SK-N-SH (cell line): ENCODE results near the gene CIPC. TPM values are rescaled to one million over a fixed set of nuclear protein-coding genes. Genes with fewer than 3 reads are reported as not detected.

Source experiments
- CTCF ChIA-PET: fragments of 300-600, 350-600 bp; formaldehyde crosslinking; extraction: SDS; loops from one replicate; lab custom pipeline; 2021; lab: Yijun Ruan, JAX
- POLR2A ChIA-PET: fragments of 350-600 bp; sonication (Branson Sonifier 250); formaldehyde crosslinking; extraction: SDS; loops from one replicate; lab custom pipeline; 2020; ENCODE audit warnings: antibody characterized with exemption, inconsistent platforms; lab: Yijun Ruan, JAX
- DNase-seq: peaks from one replicate; pipeline ENCODE4 v3.0.0; 2012
- H2AFZ ChIP-seq: fragments of 200-600 bp; sonication (generic); 2 replicates; pipeline ENCODE4 v1.8.1; 2016; ENCODE audit warnings: antibody characterized with exemption, mild to moderate bottlenecking, low read depth
- H3F3A ChIP-seq: fragments of 200-600 bp; sonication (generic); replicated peaks from 2 replicates; pipeline ENCODE3; 2016; ENCODE audit warnings: antibody characterized with exemption, mild to moderate bottlenecking; ENCODE audit not compliant: insufficient read depth
- H3K27ac ChIP-seq, 2 experiments: fragments of 200-500 bp in 1 of 2; fragments of 200-600 bp in 1 of 2; sonication (Bioruptor generic) in 1 of 2; sonication (generic), shearing (Covaris generic) in 1 of 2; 2 replicates each; pipeline versions ENCODE4 v1.5.1 to v1.6.1; 2014 to 2016; ENCODE audit warnings: low read depth in 2 of 2, inconsistent platforms in 1 of 2, low read length in 1 of 2, mild to moderate bottlenecking in 1 of 2, mixed read lengths in 1 of 2
- H3K27me3 ChIP-seq: fragments of 200-600 bp; sonication (generic), shearing (Covaris generic); 2 replicates; pipeline ENCODE4 v1.6.1; 2016; ENCODE audit warnings: mixed run types; ENCODE audit not compliant: insufficient read depth
- H3K36me3 ChIP-seq, 2 experiments: fragments of 200-500 bp in 1 of 2; fragments of 200-600 bp in 1 of 2; sonication (Bioruptor generic) in 1 of 2; sonication (generic) in 1 of 2; replicated peaks in 1 of 2; 2 replicates each; pipeline versions ENCODE3 to v1.5.1; 2014 to 2016; ENCODE audit warnings: low read length in 1 of 2, mild to moderate bottlenecking in 1 of 2; ENCODE audit not compliant: insufficient read depth in 2 of 2, control insufficient read depth in 1 of 2
- H3K4me1 ChIP-seq, 2 experiments: fragments of 200-500 bp in 1 of 2; fragments of 200-600 bp in 1 of 2; sonication (Bioruptor generic) in 1 of 2; sonication (generic), shearing (Covaris generic) in 1 of 2; 2 replicates each; pipeline versions ENCODE4 v1.5.1 to v1.6.1; 2014 to 2016; ENCODE audit warnings: low read depth in 1 of 2, low read length in 1 of 2, mixed run types in 1 of 2; ENCODE audit not compliant: insufficient read depth in 2 of 2, control insufficient read depth in 1 of 2
- H3K4me2 ChIP-seq: fragments of 200-600 bp; sonication (generic), shearing (Covaris generic); 2 replicates; pipeline ENCODE4 v1.6.1; 2017; ENCODE audit warnings: mixed run types
- H3K4me3 ChIP-seq, 2 experiments: fragments of 200-500 bp in 1 of 2; fragments of 200-600 bp in 1 of 2; sonication (Bioruptor generic) in 1 of 2; sonication (generic), shearing (Covaris generic) in 1 of 2; 2 replicates each; pipeline versions ENCODE4 v1.5.1 to v1.8.1; 2014 to 2016; ENCODE audit warnings: low read depth in 2 of 2, inconsistent platforms in 1 of 2, low read length in 1 of 2, mild to moderate bottlenecking in 1 of 2, mixed read lengths in 1 of 2, moderate library complexity in 1 of 2
- H3K79me2 ChIP-seq: fragments of 200-600 bp; sonication (generic); 2 replicates; pipeline ENCODE4 v1.8.1; 2017; ENCODE audit warnings: mild to moderate bottlenecking; ENCODE audit not compliant: insufficient read depth
- H3K9ac ChIP-seq: fragments of 200-600 bp; sonication (generic); 2 replicates; pipeline ENCODE4 v1.6.1; 2017; ENCODE audit warnings: mixed run types
- H3K9me2 ChIP-seq: fragments of 200-600 bp; sonication (generic); 2 replicates; pipeline ENCODE4 v1.6.1; 2017; ENCODE audit warnings: mixed run types
- H3K9me3 ChIP-seq: fragments of 200-600 bp; sonication (generic); 2 replicates; pipeline ENCODE4 v1.6.1; 2017; ENCODE audit warnings: mixed run types, mild to moderate bottlenecking, moderate library complexity
- H4K20me1 ChIP-seq: fragments of 200-600 bp; sonication (generic); 2 replicates; pipeline ENCODE4 v1.6.1; 2017; ENCODE audit warnings: mild to moderate bottlenecking, mixed run types; ENCODE audit not compliant: insufficient read depth
- EZH2phosphoT487 ChIP-seq: fragments of 200-600 bp; sonication (generic); IDR thresholded peaks from 2 replicates; pipeline ENCODE4 v1.6.1; 2017; ENCODE audit warnings: low read depth, mixed run types, mild to moderate bottlenecking, antibody characterized with exemption, moderate library complexity, borderline replicate concordance
- FOSL2 ChIP-seq: IDR thresholded peaks from 2 replicates; pipeline ENCODE4 v1.4.0; 2012; ENCODE audit warnings: low read depth, mild to moderate bottlenecking, moderate library complexity, borderline replicate concordance
- FOXJ3 ChIP-seq: sonication (generic); formaldehyde crosslinking; IDR thresholded peaks from 2 replicates; pipeline ENCODE4 v1.5.1; 2020; ENCODE audit warnings: mild to moderate bottlenecking, missing genetic modification reagents
- FOXM1 ChIP-seq: IDR thresholded peaks from 2 replicates; pipeline ENCODE4 v1.4.0; 2012; ENCODE audit warnings: low read depth, mild to moderate bottlenecking
- GATA2 ChIP-seq: sonication (generic); formaldehyde crosslinking; IDR thresholded peaks from 2 replicates; pipeline ENCODE4 v1.5.0; 2020; ENCODE audit warnings: mild to moderate bottlenecking, missing genetic modification reagents
- IRF3 ChIP-seq: fragments of 150-350 bp; IDR thresholded peaks from 2 replicates; pipeline ENCODE4 v1.6.1; 2016; ENCODE audit warnings: mild to moderate bottlenecking, low read depth, low read length
- JUND ChIP-seq: IDR thresholded peaks from 2 replicates; pipeline ENCODE4 v1.4.0; 2012
- MEF2A ChIP-seq: IDR thresholded peaks from 2 replicates; pipeline ENCODE4 v1.4.0; 2012; ENCODE audit warnings: low read depth, borderline replicate concordance
- MXI1 ChIP-seq: IDR thresholded peaks from 2 replicates; pipeline ENCODE4 v1.6.1; 2012; ENCODE audit warnings: mild to moderate bottlenecking, low read depth, low read length, improper control_type of control experiment
- POLR2AphosphoS5 ChIP-seq: IDR thresholded peaks from 2 replicates; pipeline ENCODE4 v1.6.1; 2012; ENCODE audit warnings: low read depth, low read length
- RAD21 ChIP-seq: IDR thresholded peaks from 2 replicates; pipeline ENCODE4 v1.6.1; 2012; ENCODE audit warnings: mild to moderate bottlenecking, low read length
- RCOR1 ChIP-seq: fragments of 150-350 bp; IDR thresholded peaks from 2 replicates; pipeline ENCODE4 v1.6.1; 2017; ENCODE audit warnings: antibody characterized with exemption, low read length
- RFX5 ChIP-seq: IDR thresholded peaks from 2 replicates; pipeline ENCODE4 v1.6.1; 2012; ENCODE audit warnings: mild to moderate bottlenecking, improper control_type of control experiment, low read length
- RXRA ChIP-seq: IDR thresholded peaks from 2 replicates; pipeline ENCODE4 v1.4.0; 2012; ENCODE audit warnings: low read depth, mild to moderate bottlenecking, borderline replicate concordance
- SMC3 ChIP-seq: IDR thresholded peaks from 2 replicates; pipeline ENCODE4 v1.6.1; 2012; ENCODE audit warnings: low read depth, low read length, improper control_type of control experiment
- TAF1 ChIP-seq: IDR thresholded peaks from 2 replicates; pipeline ENCODE4 v1.6.1; 2012; ENCODE audit warnings: low read depth, mild to moderate bottlenecking, low read length, moderate library complexity, borderline replicate concordance
- TCF12 ChIP-seq: IDR thresholded peaks from 2 replicates; pipeline ENCODE4 v1.4.0; 2012
- TEAD4 ChIP-seq: IDR thresholded peaks from 2 replicates; pipeline ENCODE4 v1.4.0; 2012; ENCODE audit warnings: mild to moderate bottlenecking, borderline replicate concordance; ENCODE audit not compliant: insufficient read depth
- USF2 ChIP-seq: fragments of 150-350 bp; IDR thresholded peaks from 2 replicates; pipeline ENCODE4 v1.6.1; 2017; ENCODE audit warnings: antibody characterized with exemption, low read length, low read depth, borderline replicate concordance
- ZBTB33 ChIP-seq: IDR thresholded peaks from 2 replicates; pipeline ENCODE4 v1.4.0; 2012; ENCODE audit warnings: low read depth, borderline replicate concordance
- WGBS: methylation state at CpG from one replicate; pipeline ENCODE4 v1.1.6; 2017; ENCODE audit warnings: low lambda C conversion rate; 5-methylcytosine and 5-hydroxymethylcytosine counted together
- polyA plus RNA-seq, 3 experiments: library from polyadenylated mRNA; depleted of rRNA; stranded (reverse); fragments of >200 nt; gene quantifications; 2 replicates each; pipeline ENCODE4 v1.2.3, GENCODE V29; 2012
- TF ChIP-seq, protein P1 (sequence below): IDR thresholded peaks from 2 replicates; pipeline ENCODE4 v1.4.0; 2012; ENCODE audit warnings: low read depth, borderline replicate concordance
- TF ChIP-seq, protein P2 (sequence below): fragments of 200-600 bp; sonication (generic); IDR thresholded peaks from 2 replicates; pipeline ENCODE4 v1.6.1; 2017; ENCODE audit warnings: antibody characterized with exemption, mild to moderate bottlenecking, moderate library complexity

CIPC gene
- polyA plus RNA-seq, 1 of the 3 experiments (the other 2 are of a cell fraction), result 6.5 TPM

- peak overlapping the region; percentile 10 to 70; a peak in 3 of 4 replicates for H3K27ac ChIP-seq
- no peaks in the 10 kb centered on the region for H4K20me1 ChIP-seq
- no peaks in the 10 kb centered on the region for H3K9me2 ChIP-seq
- CTCF ChIA-PET, result interaction anchor here (0.6 to 24.4 kb wide), 48 partner anchors 11 to 287 kb away, joined by 3 to 484 read pairs (median 5); partner anchors contain the start of gene IRF2BPL
- H3K4me2 ChIP-seq, result no peak overlapping the region
- no peaks in the 10 kb centered on the region for H3K79me2 ChIP-seq
- H3K27me3 ChIP-seq, result no peaks in the 10 kb centered on the region
- peaks cover 4% of the 10 kb centered on the region for H3F3A ChIP-seq
- H3K36me3 ChIP-seq, result no peaks in the 10 kb centered on the region
- 48% methylated on average over 17 of the region's 21 CpGs for WGBS
- H3K9ac ChIP-seq, result no peak overlapping the region
- POLR2A ChIA-PET, result interaction anchor here (1.2 to 1.4 kb wide), 2 partner anchors 26 to 134 kb away, joined by 3 to 7 read pairs; no protein-coding TSS in a partner anchor
- peak; percentile 93 for DNase-seq
- H2AFZ ChIP-seq, result no peak overlapping the region
- no peaks in the 10 kb centered on the region for H3K9me3 ChIP-seq
- H3K4me3 ChIP-seq, result no peak overlapping the region; a peak in 1 of 4 replicates
- peaks cover 8 to 24% of the 10 kb centered on the region in 2 experiments; a peak in 2 of 4 replicates for H3K4me1 ChIP-seq
- TF ChIP-seq ZBTB33 (no peak), RXRA (peak; percentile 25; the same call in 1 of the 2 replicates), TAF1 (no peak), POLR2AphosphoS5 (no peak; the same call in 1 of the 2 replicates), FOSL2 (no peak), SMC3 (peak; percentile 100), GATA2 (CRISPR knock-in tag) (peak; percentile 71), MEF2A (no peak), RFX5 (no peak), FOXJ3 (CRISPR knock-in tag) (0 out of 2 replicates have a peak, but pooled peaks have one; percentile 22), JUND (no peak), TCF12 (peak; percentile 67), USF2 (no peak), FOXM1 (no peak), TEAD4 (no peak), MXI1 (peak; percentile 46; the same call in 1 of the 2 replicates), IRF3 (no peak), RAD21 (peak; percentile 96), EZH2phosphoT487 (no peak), RCOR1 (no peak; the same call in 1 of the 2 replicates)
- TF ChIP-seq, protein P1, sequence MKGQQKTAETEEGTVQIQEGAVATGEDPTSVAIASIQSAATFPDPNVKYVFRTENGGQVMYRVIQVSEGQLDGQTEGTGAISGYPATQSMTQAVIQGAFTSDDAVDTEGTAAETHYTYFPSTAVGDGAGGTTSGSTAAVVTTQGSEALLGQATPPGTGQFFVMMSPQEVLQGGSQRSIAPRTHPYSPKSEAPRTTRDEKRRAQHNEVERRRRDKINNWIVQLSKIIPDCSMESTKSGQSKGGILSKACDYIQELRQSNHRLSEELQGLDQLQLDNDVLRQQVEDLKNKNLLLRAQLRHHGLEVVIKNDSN, result no peak
- TF ChIP-seq, protein P2, sequence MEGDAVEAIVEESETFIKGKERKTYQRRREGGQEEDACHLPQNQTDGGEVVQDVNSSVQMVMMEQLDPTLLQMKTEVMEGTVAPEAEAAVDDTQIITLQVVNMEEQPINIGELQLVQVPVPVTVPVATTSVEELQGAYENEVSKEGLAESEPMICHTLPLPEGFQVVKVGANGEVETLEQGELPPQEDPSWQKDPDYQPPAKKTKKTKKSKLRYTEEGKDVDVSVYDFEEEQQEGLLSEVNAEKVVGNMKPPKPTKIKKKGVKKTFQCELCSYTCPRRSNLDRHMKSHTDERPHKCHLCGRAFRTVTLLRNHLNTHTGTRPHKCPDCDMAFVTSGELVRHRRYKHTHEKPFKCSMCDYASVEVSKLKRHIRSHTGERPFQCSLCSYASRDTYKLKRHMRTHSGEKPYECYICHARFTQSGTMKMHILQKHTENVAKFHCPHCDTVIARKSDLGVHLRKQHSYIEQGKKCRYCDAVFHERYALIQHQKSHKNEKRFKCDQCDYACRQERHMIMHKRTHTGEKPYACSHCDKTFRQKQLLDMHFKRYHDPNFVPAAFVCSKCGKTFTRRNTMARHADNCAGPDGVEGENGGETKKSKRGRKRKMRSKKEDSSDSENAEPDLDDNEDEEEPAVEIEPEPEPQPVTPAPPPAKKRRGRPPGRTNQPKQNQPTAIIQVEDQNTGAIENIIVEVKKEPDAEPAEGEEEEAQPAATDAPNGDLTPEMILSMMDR, result peak; percentile 98
Measured at GRCh38 chr14:77053046-77053841, 44.8 kb upstream of the CIPC start.
